PC-9 (cell line): ENCODE results near the gene TMEM242. TPM values are rescaled to one million over a fixed set of nuclear protein-coding genes. Genes with fewer than 3 reads are reported as not detected.

Experiments
- BruUV-seq: library from RNA; stranded (reverse); fragments of 400-500 nt; replicated peaks from 2 replicates; lab custom pipeline; 2021; lab: Mats Ljungman, UMichigan
- CTCF ChIA-PET: fragments of 300-600 bp; sonication (Branson Sonifier 250); formaldehyde crosslinking; loops from one replicate; lab custom pipeline; 2022; ENCODE audit warnings: antibody characterized with exemption; lab: Charles Lee
- POLR2A ChIA-PET: fragments of 300-600 bp; sonication (Branson Sonifier 250); formaldehyde crosslinking; loops from one replicate; lab custom pipeline; 2022; ENCODE audit warnings: antibody characterized with exemption; ENCODE audit not compliant: unreplicated experiment; lab: Charles Lee
- DNase-seq, 2 experiments: peaks; one replicate each; pipeline versions ENCODE4 v3.0.0 to v3.0.0-alpha.2; 2015 to 2022; ENCODE audit warnings: mixed read lengths in 1 of 2
- H2AFZ ChIP-seq: fragments of 200-600 bp; sonication (generic); 2 replicates; pipeline ENCODE4 v1.8.1; 2017; ENCODE audit warnings: antibody characterized with exemption
- H3F3A ChIP-seq: fragments of 200-600 bp; sonication (generic); 2 replicates; pipeline ENCODE4 v1.8.1; 2017; ENCODE audit warnings: antibody characterized with exemption, mild to moderate bottlenecking, low read depth; ENCODE audit not compliant: insufficient read depth
- H3K27ac ChIP-seq: fragments of 200-600 bp; sonication (generic); 2 replicates; pipeline ENCODE4 v1.6.1; 2016; ENCODE audit warnings: mixed run types
- H3K27me3 ChIP-seq: fragments of 200-600 bp; sonication (generic); 2 replicates; pipeline ENCODE4 v1.6.1; 2016; ENCODE audit warnings: low read depth, mixed run types; ENCODE audit not compliant: insufficient read depth
- H3K36me3 ChIP-seq: fragments of 200-600 bp; sonication (generic); 2 replicates; pipeline ENCODE4 v1.6.1; 2016; ENCODE audit warnings: low read depth, mixed run types
- H3K4me1 ChIP-seq: fragments of 200-600 bp; sonication (generic); replicated peaks from 2 replicates; pipeline ENCODE4 v1.6.1; 2016; ENCODE audit warnings: mixed run types; ENCODE audit not compliant: insufficient read depth
- H3K4me2 ChIP-seq: fragments of 200-600 bp; sonication (generic); 2 replicates; pipeline ENCODE4 v1.6.1; 2017; ENCODE audit warnings: mixed run types
- H3K4me3 ChIP-seq: fragments of 200-600 bp; sonication (generic); 2 replicates; pipeline ENCODE4 v1.6.1; 2016; ENCODE audit warnings: mixed run types
- H3K79me2 ChIP-seq: fragments of 200-600 bp; sonication (generic); 2 replicates; pipeline ENCODE4 v1.6.1; 2017; ENCODE audit warnings: low read depth, mixed run types
- H3K9me2 ChIP-seq: fragments of 200-600 bp; sonication (generic); 2 replicates; pipeline ENCODE4 v1.8.1; 2017; ENCODE audit warnings: mild to moderate bottlenecking; ENCODE audit not compliant: insufficient read depth
- H3K9me3 ChIP-seq: fragments of 200-600 bp; sonication (generic); 2 replicates; pipeline ENCODE4 v1.8.1; 2016; ENCODE audit warnings: low read depth; ENCODE audit not compliant: insufficient read depth
- H4K20me1 ChIP-seq: fragments of 200-600 bp; sonication (generic); 2 replicates; pipeline ENCODE4 v1.8.1; 2017; ENCODE audit not compliant: insufficient read depth
- EZH2 ChIP-seq: fragments of 200-600 bp; sonication (generic); IDR thresholded peaks from 2 replicates; pipeline ENCODE4 v1.8.0; 2017; ENCODE audit warnings: antibody characterized with exemption, low read depth
- intact Hi-C: fragments of 100-400 bp; cut with micrococcal nuclease; formaldehyde crosslinking; loops from one replicate; pipeline ENCODE4 v1.10.0; 2022; ENCODE audit not compliant: unreplicated experiment
- total RNA-seq: library from RNA; stranded (reverse); gene quantifications from 2 replicates; pipeline ENCODE4 v1.2.3, GENCODE V29; 2021
- TF ChIP-seq, protein P1 (sequence below): fragments of 200-600 bp; sonication (generic); conservative IDR thresholded peaks from 2 replicates; pipeline ENCODE4 v1.6.1; 2017; ENCODE audit warnings: mixed run types, antibody characterized with exemption, mild to moderate bottlenecking, moderate library complexity

Gene TMEM242
- total RNA-seq, 1 experiment from 2014 or later: 8.1 TPM

GRCh38 chr6:157280157-157280556 lies 43.2 kb downstream of the TMEM242 start:
- Histone ChIP-seq H3K27me3 (no peaks in the 10 kb centered on the region), H3K9me3 (no peaks in the 10 kb centered on the region), H3K36me3 (no peaks in the 10 kb centered on the region), H3K4me1 (no peaks in the 10 kb centered on the region), H3K79me2 (no peaks in the 10 kb centered on the region), H3K4me2 (no peak overlapping the region), H3K27ac (no peak overlapping the region), H2AFZ (no peak overlapping the region), H4K20me1 (no peaks in the 10 kb centered on the region), H3F3A (no peaks in the 10 kb centered on the region), H3K4me3 (no peak overlapping the region), H3K9me2 (no peaks in the 10 kb centered on the region)
- ChIA-PET POLR2A (no interaction called here), CTCF (no interaction called here)
- intact Hi-C loops: no loop called here
- TF ChIP-seq EZH2: no peak
- TF ChIP-seq, protein P1, sequence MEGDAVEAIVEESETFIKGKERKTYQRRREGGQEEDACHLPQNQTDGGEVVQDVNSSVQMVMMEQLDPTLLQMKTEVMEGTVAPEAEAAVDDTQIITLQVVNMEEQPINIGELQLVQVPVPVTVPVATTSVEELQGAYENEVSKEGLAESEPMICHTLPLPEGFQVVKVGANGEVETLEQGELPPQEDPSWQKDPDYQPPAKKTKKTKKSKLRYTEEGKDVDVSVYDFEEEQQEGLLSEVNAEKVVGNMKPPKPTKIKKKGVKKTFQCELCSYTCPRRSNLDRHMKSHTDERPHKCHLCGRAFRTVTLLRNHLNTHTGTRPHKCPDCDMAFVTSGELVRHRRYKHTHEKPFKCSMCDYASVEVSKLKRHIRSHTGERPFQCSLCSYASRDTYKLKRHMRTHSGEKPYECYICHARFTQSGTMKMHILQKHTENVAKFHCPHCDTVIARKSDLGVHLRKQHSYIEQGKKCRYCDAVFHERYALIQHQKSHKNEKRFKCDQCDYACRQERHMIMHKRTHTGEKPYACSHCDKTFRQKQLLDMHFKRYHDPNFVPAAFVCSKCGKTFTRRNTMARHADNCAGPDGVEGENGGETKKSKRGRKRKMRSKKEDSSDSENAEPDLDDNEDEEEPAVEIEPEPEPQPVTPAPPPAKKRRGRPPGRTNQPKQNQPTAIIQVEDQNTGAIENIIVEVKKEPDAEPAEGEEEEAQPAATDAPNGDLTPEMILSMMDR: no peak
- no TSS peak for BruUV-seq
- no peak for DNase-seq

DNA sequence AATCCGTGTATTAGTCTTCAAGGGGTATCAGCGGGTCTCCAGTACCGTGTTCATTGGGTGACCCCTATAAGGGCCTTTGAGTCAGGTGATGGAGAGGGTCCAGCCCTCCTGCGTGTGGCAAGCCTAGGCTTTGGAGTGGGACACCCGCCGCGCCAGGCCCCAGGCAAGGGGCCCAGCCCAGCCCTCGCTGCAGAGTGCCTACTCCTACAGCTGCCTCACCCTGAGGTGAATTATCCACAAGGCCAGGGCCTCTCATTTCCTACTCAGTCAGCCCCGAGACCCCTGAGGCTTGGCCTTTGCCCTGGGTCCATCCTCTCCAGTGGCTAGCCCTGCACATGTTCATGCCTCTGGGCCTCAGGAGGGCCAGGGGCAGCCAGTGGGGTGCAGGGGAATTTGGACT lies 45.1 kb downstream of the TMEM242 start:
- no peak overlapping the region for H3K4me3 ChIP-seq
- DNase-seq: no peak
- no peak overlapping the region for H3K4me2 ChIP-seq
- H4K20me1 ChIP-seq: no peaks in the 10 kb centered on the region
- CTCF ChIA-PET: no interaction called here
- TF ChIP-seq, protein P1: no peak
- TF ChIP-seq EZH2: no peak
- no peaks in the 10 kb centered on the region for H3K9me3 ChIP-seq
- POLR2A ChIA-PET: no interaction called here
- no peak overlapping the region for H2AFZ ChIP-seq
- no peaks in the 10 kb centered on the region for H3K9me2 ChIP-seq
- H3K27me3 ChIP-seq: no peaks in the 10 kb centered on the region
- intact Hi-C loops: loop anchor here (10.0 kb wide), 3 partner anchors 83 to 713 kb away; no protein-coding TSS in a partner anchor
- H3K79me2 ChIP-seq: no peaks in the 10 kb centered on the region
- H3K27ac ChIP-seq: no peak overlapping the region
- no peaks in the 10 kb centered on the region for H3F3A ChIP-seq
- no peaks in the 10 kb centered on the region for H3K4me1 ChIP-seq
- no peaks in the 10 kb centered on the region for H3K36me3 ChIP-seq
- no TSS peak for BruUV-seq

GRCh38 chr6:157276731-157277130 lies 46.6 kb downstream of the TMEM242 start:
- intact Hi-C loops: loop anchor here (10.0 kb wide), 3 partner anchors 82 to 712 kb away; no protein-coding TSS in a partner anchor
- ChIA-PET POLR2A (no interaction called here), CTCF (no interaction called here)
- H3F3A ChIP-seq: no peaks in the 10 kb centered on the region
- H3K9me2 ChIP-seq: no peaks in the 10 kb centered on the region
- no peaks in the 10 kb centered on the region for H3K9me3 ChIP-seq
- no peak overlapping the region for H3K4me3 ChIP-seq
- TF ChIP-seq, protein P1: no peak
- no peaks in the 10 kb centered on the region for H3K27me3 ChIP-seq
- no peaks in the 10 kb centered on the region for H3K4me1 ChIP-seq
- H2AFZ ChIP-seq: no peak overlapping the region
- H3K36me3 ChIP-seq: no peaks in the 10 kb centered on the region
- BruUV-seq: no TSS peak
- no peak overlapping the region for H3K4me2 ChIP-seq
- H3K79me2 ChIP-seq: no peaks in the 10 kb centered on the region
- no peak for DNase-seq
- no peak overlapping the region for H3K27ac ChIP-seq
- H4K20me1 ChIP-seq: no peaks in the 10 kb centered on the region
